ENCODE measurements around the gene NFE2L3. TPM values are rescaled to one million over a fixed set of nuclear protein-coding genes. Genes with fewer than 3 reads are reported as not detected.

Gene NFE2L3
- total RNA-seq, 1 experiment from 2014 or later: 108 TPM

GRCh38 chr7:26105931-26106330 lies 46.1 kb upstream of the NFE2L3 start:
- H3K4me3 Mint-ChIP-seq (ENCODE audit: low read depth, unreplicated experiment): no peak overlapping the region
- H3K9me3 Mint-ChIP-seq (ENCODE audit: low read depth, unreplicated experiment): no peaks in the 10 kb centered on the region
- intact Hi-C loops (cut with micrococcal nuclease; ENCODE audit: unreplicated experiment): no loop called here
- H3K27me3 Mint-ChIP-seq (ENCODE audit: unreplicated experiment): peaks cover 13% of the 10 kb centered on the region
- H3K36me3 Mint-ChIP-seq (ENCODE audit: insufficient read depth, unreplicated experiment): no peaks in the 10 kb centered on the region
- DNase-seq: no peak
- H3K27ac Mint-ChIP-seq (ENCODE audit: unreplicated experiment): no peak overlapping the region
- CTCF ChIA-PET: interaction anchor here (0.6 to 1.2 kb wide), 3 partner anchors 9 to 259 kb away, joined by 3 read pairs; no protein-coding TSS in a partner anchor
- no TSS peak for BruUV-seq (replicated peaks)
- no peak for TF ChIP-seq CTCF (IDR thresholded peaks at IDR 0.05; ENCODE audit: unreplicated experiment)
- no peaks in the 10 kb centered on the region for H3K4me1 Mint-ChIP-seq (ENCODE audit: low read depth, unreplicated experiment)

DNA sequence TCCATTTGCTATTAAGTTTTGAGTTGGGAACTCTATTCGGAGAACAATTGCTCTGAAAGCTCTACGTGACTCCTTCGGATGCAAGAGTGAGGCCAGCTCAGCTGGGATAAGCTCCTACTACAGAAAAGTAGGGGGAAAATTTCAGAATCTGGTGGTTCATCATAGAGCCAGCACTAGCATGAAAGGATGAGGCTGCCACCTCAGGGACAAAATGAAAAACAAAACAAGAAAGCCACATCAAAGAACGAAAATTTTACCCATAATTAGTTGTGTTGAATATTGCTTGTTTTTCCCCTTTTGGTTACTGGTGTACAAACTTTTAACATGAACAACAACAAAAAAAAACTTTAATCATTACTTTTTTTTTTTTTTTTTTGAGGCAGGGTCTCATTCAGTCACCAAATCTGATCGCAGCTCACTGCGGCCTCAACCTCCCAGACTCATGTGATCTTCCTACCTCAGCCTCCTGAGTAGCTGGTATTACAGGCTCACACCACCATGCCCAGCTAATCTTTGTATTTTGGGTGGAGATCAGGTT lies 39.7 kb upstream of the NFE2L3 start:
- TF ChIP-seq CTCF (IDR thresholded peaks at IDR 0.05; ENCODE audit: unreplicated experiment): no peak
- no peak for DNase-seq
- BruUV-seq (replicated peaks): no TSS peak
- Mint-ChIP-seq H3K36me3 (ENCODE audit: insufficient read depth, unreplicated experiment) (no peaks in the 10 kb centered on the region), H3K27me3 (ENCODE audit: unreplicated experiment) (peaks cover 30% of the 10 kb centered on the region), H3K9me3 (ENCODE audit: low read depth, unreplicated experiment) (no peaks in the 10 kb centered on the region), H3K27ac (ENCODE audit: unreplicated experiment) (no peak overlapping the region), H3K4me3 (ENCODE audit: low read depth, unreplicated experiment) (no peak overlapping the region), H3K4me1 (ENCODE audit: low read depth, unreplicated experiment) (no peaks in the 10 kb centered on the region)
- intact Hi-C loops (cut with micrococcal nuclease; ENCODE audit: unreplicated experiment): no loop called here
- CTCF ChIA-PET: interaction anchor here (0.5 kb wide), 1 partner anchor 262 kb away, joined by 3 read pairs; no protein-coding TSS in a partner anchor

DNA sequence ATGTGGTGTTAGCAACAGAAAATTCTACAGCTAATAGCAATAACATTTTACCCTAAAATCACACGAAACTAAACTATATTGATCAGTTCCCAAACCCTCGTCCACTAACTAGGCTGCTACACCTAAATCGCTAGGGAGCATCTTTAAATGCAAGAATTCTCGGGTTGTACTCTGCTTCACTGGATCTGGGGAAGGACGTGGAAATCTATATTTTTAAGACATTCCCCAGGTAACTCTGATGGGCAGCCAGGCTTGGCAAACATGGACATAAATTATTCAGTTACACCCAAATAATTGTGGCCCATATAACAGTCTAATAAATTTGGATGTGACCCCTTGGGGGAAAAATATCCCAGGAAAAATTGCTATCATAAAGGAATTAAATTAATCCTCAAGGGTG lies 36.3 kb upstream of the NFE2L3 start:
- no peak for DNase-seq
- CTCF ChIA-PET: no interaction called here
- H3K27me3 Mint-ChIP-seq (ENCODE audit: unreplicated experiment): peaks cover 26% of the 10 kb centered on the region
- no TSS peak for BruUV-seq (replicated peaks)
- intact Hi-C loops (cut with micrococcal nuclease; ENCODE audit: unreplicated experiment): no loop called here
- no peak overlapping the region for H3K4me3 Mint-ChIP-seq (ENCODE audit: low read depth, unreplicated experiment)
- no peaks in the 10 kb centered on the region for H3K9me3 Mint-ChIP-seq (ENCODE audit: low read depth, unreplicated experiment)
- H3K4me1 Mint-ChIP-seq (ENCODE audit: low read depth, unreplicated experiment): no peaks in the 10 kb centered on the region
- H3K27ac Mint-ChIP-seq (ENCODE audit: unreplicated experiment): no peak overlapping the region
- no peaks in the 10 kb centered on the region for H3K36me3 Mint-ChIP-seq (ENCODE audit: insufficient read depth, unreplicated experiment)
- no peak for TF ChIP-seq CTCF (IDR thresholded peaks at IDR 0.05; ENCODE audit: unreplicated experiment)

- intact Hi-C loops (cut with micrococcal nuclease; ENCODE audit: unreplicated experiment): no loop called here
Observed at GRCh38 chr7:26117142-26117807, 34.7 kb upstream of the NFE2L3 start.

More at GRCh38 chr7:26117142-26117807, 34.7 kb upstream of the NFE2L3 start:
- Mint-ChIP-seq H3K4me1 (ENCODE audit: low read depth, unreplicated experiment) (no peaks in the 10 kb centered on the region), H3K36me3 (ENCODE audit: insufficient read depth, unreplicated experiment) (no peaks in the 10 kb centered on the region), H3K27ac (ENCODE audit: unreplicated experiment) (no peak overlapping the region), H3K9me3 (ENCODE audit: low read depth, unreplicated experiment) (no peaks in the 10 kb centered on the region), H3K27me3 (ENCODE audit: unreplicated experiment) (peaks cover 26% of the 10 kb centered on the region), H3K4me3 (ENCODE audit: low read depth, unreplicated experiment) (no peak overlapping the region)
- TF ChIP-seq CTCF (IDR thresholded peaks at IDR 0.05; ENCODE audit: unreplicated experiment): no peak
- DNase-seq: no peak
- CTCF ChIA-PET: no interaction called here
- no TSS peak for BruUV-seq (replicated peaks)

Data from Calu3 (cell line).